Panc1 (cell line): ENCODE measurements around the gene SLC26A3. TPM values are rescaled to one million over a fixed set of nuclear protein-coding genes. Genes with fewer than 3 reads are reported as not detected.

Experiments
- ATAC-seq: fragments of 200-7000 bp; cut with Tn5 transposase; 2 replicates; pipeline ENCODE4 v1.9.1; 2020; ENCODE audit warnings: mild to moderate bottlenecking, moderate library complexity
- BruUV-seq: library from RNA; stranded (reverse); fragments of 400-500 nt; replicated peaks from 2 replicates; lab custom pipeline; 2021; lab: Mats Ljungman, UMichigan
- CTCF ChIA-PET: fragments of 300-600 bp; sonication (Branson Sonifier 250); formaldehyde crosslinking; loops from one replicate; lab custom pipeline; 2022; ENCODE audit warnings: antibody characterized with exemption; lab: Charles Lee
- POLR2A ChIA-PET: fragments of 300-600 bp; sonication (Branson Sonifier 250); formaldehyde crosslinking; loops from one replicate; lab custom pipeline; 2022; ENCODE audit warnings: antibody characterized with exemption; lab: Charles Lee
- DNase-seq: peaks from one replicate; pipeline ENCODE4 v3.0.0-alpha.2; 2010; ENCODE audit warnings: low read depth, low spot score
- H3K27ac ChIP-seq: 2 replicates; pipeline ENCODE4 v1.5.1; 2011; ENCODE audit warnings: mild to moderate bottlenecking, low read length, inconsistent platforms
- H3K27me3 ChIP-seq: fragments of 200-500 bp; sonication (Bioruptor generic); 2 replicates; pipeline ENCODE4 v1.6.0; 2014; ENCODE audit warnings: low read length, inconsistent platforms; ENCODE audit not compliant: control insufficient read depth, insufficient read depth
- H3K36me3 ChIP-seq: fragments of 200-500 bp; sonication (Bioruptor generic); 2 replicates; pipeline ENCODE4 v1.5.1; 2014; ENCODE audit warnings: inconsistent platforms, mild to moderate bottlenecking, low read length, moderate library complexity; ENCODE audit not compliant: control insufficient read depth, insufficient read depth
- H3K4me1 ChIP-seq: 2 replicates; pipeline ENCODE4 v1.5.1; 2011; ENCODE audit warnings: inconsistent platforms, mild to moderate bottlenecking, low read length, moderate library complexity; ENCODE audit not compliant: control insufficient read depth, insufficient read depth
- H3K4me3 ChIP-seq, 2 experiments: 2 replicates each; pipeline ENCODE4 v1.5.1; 2011 to 2012; ENCODE audit warnings: low read depth in 2 of 2, low read length in 2 of 2, mild to moderate bottlenecking in 2 of 2, inconsistent platforms in 1 of 2, moderate library complexity in 1 of 2
- H3K9me3 ChIP-seq: fragments of 200-500 bp; sonication (Bioruptor generic); 2 replicates; pipeline ENCODE4 v1.5.1; 2014; ENCODE audit warnings: low read depth, mild to moderate bottlenecking, inconsistent platforms, low read length, moderate library complexity; ENCODE audit not compliant: control insufficient read depth, insufficient read depth
- CTCF ChIP-seq: fragments of 450-650 bp; IDR thresholded peaks from 2 replicates; pipeline ENCODE4 v1.5.1; 2017; ENCODE audit warnings: mild to moderate bottlenecking
- POLR2AphosphoS5 ChIP-seq: IDR thresholded peaks from 2 replicates; pipeline ENCODE4 v1.6.1; 2012; ENCODE audit warnings: mild to moderate bottlenecking, low read depth, low read length, moderate library complexity
- REST ChIP-seq, 2 experiments: IDR thresholded peaks; 2 replicates each; pipeline ENCODE4 v1.6.1; 2011 to 2012; ENCODE audit warnings: low read depth in 2 of 2, control low read depth in 1 of 2, low read length in 1 of 2, mild to moderate bottlenecking in 1 of 2, moderate library complexity in 1 of 2; ENCODE audit not compliant: insufficient read depth in 1 of 2
- SIN3A ChIP-seq: IDR thresholded peaks from 2 replicates; pipeline ENCODE4 v1.6.1; 2012; ENCODE audit warnings: low read depth, mild to moderate bottlenecking, low read length, moderate library complexity, borderline replicate concordance; ENCODE audit not compliant: insufficient read depth
- TCF7L2 ChIP-seq: IDR thresholded peaks from 2 replicates; pipeline ENCODE4 v1.6.1; 2011; ENCODE audit warnings: mild to moderate bottlenecking, low read depth, low read length, inconsistent platforms
- in situ Hi-C: cut with HindIII; loops from 2 replicates; pipeline ENCODE4 v1.10.0; 2016; ENCODE audit warnings: low sequenced_read_pairs, low pct_unique_long_range_greater_than_20kb
- intact Hi-C: fragments of 100-400 bp; cut with micrococcal nuclease; formaldehyde crosslinking; loops from one replicate; pipeline ENCODE4 v1.10.0; 2022; ENCODE audit not compliant: unreplicated experiment
- total RNA-seq: library from RNA; stranded (reverse); gene quantifications from one replicate; pipeline ENCODE4 v1.2.1, GENCODE V29; 2021; ENCODE audit not compliant: unreplicated experiment

The SLC26A3 gene
- total RNA-seq, 1 experiment from 2014 or later, result 0.36 TPM

- no TSS peak for BruUV-seq
Measured at GRCh38 chr7:107773027-107773426, 30.0 kb downstream of the SLC26A3 start.

GRCh38 chr7:107768263-107768662 lies 34.8 kb downstream of the SLC26A3 start:
- Histone ChIP-seq H3K9me3 (no peaks in the 10 kb centered on the region), H3K4me1 (no peaks in the 10 kb centered on the region), H3K4me3 (no peak overlapping the region), H3K27me3 (no peaks in the 10 kb centered on the region; the same call in 1 of the 2 replicates), H3K27ac (no peak overlapping the region), H3K36me3 (no peaks in the 10 kb centered on the region)
- ATAC-seq (no peak), DNase-seq (no peak)
- ChIA-PET CTCF (no interaction called here), POLR2A (no interaction called here)
- no peak for TF ChIP-seq REST (IDR thresholded peaks at IDR 0.05; ENCODE audit: insufficient read depth in 1 of 2, low read depth in 2 of 2, low read length in 1 of 2)
- TF ChIP-seq SIN3A, result no peak
- no peak for TF ChIP-seq TCF7L2
- no peak for TF ChIP-seq CTCF
- TF ChIP-seq POLR2AphosphoS5, result no peak
- no TSS peak for BruUV-seq
- in situ Hi-C loops (no loop called here), intact Hi-C loops (no loop called here)

More at GRCh38 chr7:107773027-107773426, 30.0 kb downstream of the SLC26A3 start:
- H3K27me3 ChIP-seq, result no peaks in the 10 kb centered on the region; the same call in 1 of the 2 replicates
- TF ChIP-seq REST (IDR thresholded peaks at IDR 0.05; ENCODE audit: insufficient read depth in 1 of 2, low read depth in 2 of 2, low read length in 1 of 2) (no peak), TCF7L2 (no peak), SIN3A (no peak), POLR2AphosphoS5 (no peak), CTCF (no peak)
- H3K36me3 ChIP-seq, result no peaks in the 10 kb centered on the region
- DNase-seq (no peak), ATAC-seq (no peak)
- no peak overlapping the region for H3K4me3 ChIP-seq
- no peaks in the 10 kb centered on the region for H3K9me3 ChIP-seq
- POLR2A ChIA-PET, result no interaction called here
- intact Hi-C loops, result no loop called here
- no peaks in the 10 kb centered on the region for H3K4me1 ChIP-seq
- in situ Hi-C loops, result no loop called here
- no peak overlapping the region for H3K27ac ChIP-seq
- CTCF ChIA-PET, result no interaction called here
